ENCODE results near the gene TET3. TPM values are rescaled to one million over a fixed set of nuclear protein-coding genes. Genes with fewer than 3 reads are reported as not detected.

TET3 gene
- total and polyA plus RNA-seq, 9 of the 15 experiments (the other 6 are each of a cell fraction or from before 2014, with no cell fraction given): 0.35 to 16.3 (median 5.5) TPM

DNA sequence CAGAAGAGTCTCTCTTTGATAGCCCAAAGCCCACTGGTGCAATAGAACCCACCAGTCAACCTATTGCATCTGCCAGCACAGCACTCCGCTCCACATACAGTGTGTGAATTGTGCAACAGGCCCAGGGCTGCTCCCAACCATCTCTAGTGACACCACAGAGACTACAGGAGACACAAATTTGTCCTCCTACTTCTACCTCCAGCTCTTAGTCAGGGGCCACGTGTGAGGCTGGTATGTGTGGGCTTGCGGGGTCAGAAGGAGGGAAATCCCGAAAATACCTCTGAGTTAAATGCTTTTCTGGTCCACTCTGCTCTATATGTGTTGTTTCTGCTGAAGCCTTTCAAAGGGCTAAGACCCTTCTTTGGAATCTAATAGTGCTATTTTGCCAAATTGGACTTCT, 40.0 kb upstream of the TET3 start:
- Histone ChIP-seq H3K27me3 (ENCODE audit: control insufficient read depth in 2 of 2, insufficient read depth in 2 of 2, low read length in 2 of 2) (no peaks in the 10 kb centered on the region), H3K9ac (ENCODE audit: insufficient read depth in 1 of 2, low read depth in 2 of 2, low read length in 2 of 2) (no peak overlapping the region), H3K4me3 (no peak overlapping the region), H2AFZ (ENCODE audit: low read depth, low read length) (no peak overlapping the region), H3K27ac (ENCODE audit: extremely low read depth, low read depth, low read length) (no peak overlapping the region), H3K4me1 (replicated peaks in 1 of 2; ENCODE audit: control insufficient read depth in 2 of 2, insufficient read depth in 2 of 2, low read length in 2 of 2) (no peaks in the 10 kb centered on the region), H3K4me2 (ENCODE audit: insufficient read depth, low read length) (no peak overlapping the region), H3K36me3 (ENCODE audit: control insufficient read depth, insufficient read depth, low read length) (peaks cover 84% of the 10 kb centered on the region), H3K9me3 (replicated peaks; ENCODE audit: control insufficient read depth, insufficient read depth, low read depth, low read length) (no peaks in the 10 kb centered on the region), H4K20me1 (replicated peaks; ENCODE audit: control insufficient read depth, insufficient read depth, low read length) (no peaks in the 10 kb centered on the region), H3K9me1 (ENCODE audit: control insufficient read depth, insufficient read depth, low read length) (no peaks in the 10 kb centered on the region), H3K79me2 (ENCODE audit: control insufficient read depth, insufficient read depth, low read length) (peaks cover 53% of the 10 kb centered on the region)
- ATAC-seq (no peak), FAIRE-seq (no peak), DNase-seq (ENCODE audit: extremely low read depth in 1 of 4, low spot score in 3 of 4) (no peak)
- CTCF ChIA-PET (ENCODE audit: low intra/inter-chr PET ratio): no interaction called here
- TF ChIP-seq, protein P1, sequence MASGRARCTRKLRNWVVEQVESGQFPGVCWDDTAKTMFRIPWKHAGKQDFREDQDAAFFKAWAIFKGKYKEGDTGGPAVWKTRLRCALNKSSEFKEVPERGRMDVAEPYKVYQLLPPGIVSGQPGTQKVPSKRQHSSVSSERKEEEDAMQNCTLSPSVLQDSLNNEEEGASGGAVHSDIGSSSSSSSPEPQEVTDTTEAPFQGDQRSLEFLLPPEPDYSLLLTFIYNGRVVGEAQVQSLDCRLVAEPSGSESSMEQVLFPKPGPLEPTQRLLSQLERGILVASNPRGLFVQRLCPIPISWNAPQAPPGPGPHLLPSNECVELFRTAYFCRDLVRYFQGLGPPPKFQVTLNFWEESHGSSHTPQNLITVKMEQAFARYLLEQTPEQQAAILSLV (tag; IDR thresholded peaks at IDR 0.05): no peak
- TF ChIP-seq SLC30A9 (CRISPR knock-in tag; IDR thresholded peaks at IDR 0.05): no peak
- TF ChIP-seq MCM3 (IDR thresholded peaks at IDR 0.05): no peak
- no peak for TF ChIP-seq ZNF717 (CRISPR knock-in tag; IDR thresholded peaks at IDR 0.05)
- TF ChIP-seq KLF16 (IDR thresholded peaks at IDR 0.05): no peak
- TF ChIP-seq, protein P2, sequence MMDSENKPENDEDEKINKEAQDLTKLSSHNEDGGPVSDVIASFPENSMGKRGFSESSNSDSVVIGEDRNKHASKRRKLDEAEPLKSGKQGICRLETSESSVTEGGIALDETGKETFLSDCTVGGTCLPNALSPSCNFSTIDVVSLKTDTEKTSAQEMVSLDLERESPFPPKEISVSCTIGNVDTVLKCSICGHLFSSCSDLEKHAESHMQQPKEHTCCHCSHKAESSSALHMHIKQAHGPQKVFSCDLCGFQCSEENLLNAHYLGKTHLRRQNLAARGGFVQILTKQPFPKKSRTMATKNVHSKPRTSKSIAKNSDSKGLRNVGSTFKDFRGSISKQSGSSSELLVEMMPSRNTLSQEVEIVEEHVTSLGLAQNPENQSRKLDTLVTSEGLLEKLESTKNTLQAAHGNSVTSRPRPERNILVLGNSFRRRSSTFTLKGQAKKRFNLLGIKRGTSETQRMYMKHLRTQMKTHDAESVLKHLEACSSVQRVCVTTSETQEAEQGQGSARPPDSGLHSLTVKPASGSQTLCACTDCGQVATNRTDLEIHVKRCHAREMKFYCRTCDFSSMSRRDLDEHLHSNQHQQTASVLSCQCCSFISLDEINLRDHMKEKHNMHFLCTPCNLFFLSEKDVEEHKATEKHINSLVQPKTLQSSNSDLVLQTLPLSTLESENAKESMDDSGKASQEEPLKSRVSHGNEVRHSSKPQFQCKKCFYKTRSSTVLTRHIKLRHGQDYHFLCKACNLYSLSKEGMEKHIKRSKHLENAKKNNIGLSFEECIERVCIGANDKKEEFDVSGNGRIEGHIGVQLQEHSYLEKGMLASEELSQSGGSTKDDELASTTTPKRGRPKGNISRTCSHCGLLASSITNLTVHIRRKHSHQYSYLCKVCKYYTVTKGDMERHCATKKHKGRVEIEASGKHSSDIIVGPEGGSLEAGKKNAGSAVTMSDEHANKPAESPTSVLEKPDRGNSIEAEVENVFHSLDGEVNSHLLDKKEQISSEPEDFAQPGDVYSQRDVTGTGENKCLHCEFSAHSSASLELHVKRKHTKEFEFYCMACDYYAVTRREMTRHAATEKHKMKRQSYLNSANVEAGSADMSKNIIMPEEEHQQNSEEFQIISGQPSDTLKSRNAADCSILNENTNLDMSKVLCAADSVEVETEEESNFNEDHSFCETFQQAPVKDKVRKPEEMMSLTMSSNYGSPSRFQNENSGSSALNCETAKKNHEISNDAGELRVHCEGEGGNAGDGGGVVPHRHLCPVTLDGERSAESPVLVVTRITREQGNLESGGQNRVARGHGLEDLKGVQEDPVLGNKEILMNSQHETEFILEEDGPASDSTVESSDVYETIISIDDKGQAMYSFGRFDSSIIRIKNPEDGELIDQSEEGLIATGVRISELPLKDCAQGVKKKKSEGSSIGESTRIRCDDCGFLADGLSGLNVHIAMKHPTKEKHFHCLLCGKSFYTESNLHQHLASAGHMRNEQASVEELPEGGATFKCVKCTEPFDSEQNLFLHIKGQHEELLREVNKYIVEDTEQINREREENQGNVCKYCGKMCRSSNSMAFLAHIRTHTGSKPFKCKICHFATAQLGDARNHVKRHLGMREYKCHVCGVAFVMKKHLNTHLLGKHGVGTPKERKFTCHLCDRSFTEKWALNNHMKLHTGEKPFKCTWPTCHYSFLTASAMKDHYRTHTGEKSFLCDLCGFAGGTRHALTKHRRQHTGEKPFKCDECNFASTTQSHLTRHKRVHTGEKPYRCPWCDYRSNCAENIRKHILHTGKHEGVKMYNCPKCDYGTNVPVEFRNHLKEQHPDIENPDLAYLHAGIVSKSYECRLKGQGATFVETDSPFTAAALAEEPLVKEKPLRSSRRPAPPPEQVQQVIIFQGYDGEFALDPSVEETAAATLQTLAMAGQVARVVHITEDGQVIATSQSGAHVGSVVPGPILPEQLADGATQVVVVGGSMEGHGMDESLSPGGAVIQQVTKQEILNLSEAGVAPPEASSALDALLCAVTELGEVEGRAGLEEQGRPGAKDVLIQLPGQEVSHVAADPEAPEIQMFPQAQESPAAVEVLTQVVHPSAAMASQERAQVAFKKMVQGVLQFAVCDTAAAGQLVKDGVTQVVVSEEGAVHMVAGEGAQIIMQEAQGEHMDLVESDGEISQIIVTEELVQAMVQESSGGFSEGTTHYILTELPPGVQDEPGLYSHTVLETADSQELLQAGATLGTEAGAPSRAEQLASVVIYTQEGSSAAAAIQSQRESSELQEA (IDR thresholded peaks at IDR 0.05; ENCODE audit: low read depth): no peak
- no peak for TF ChIP-seq GATAD2A (IDR thresholded peaks at IDR 0.05)
- TF ChIP-seq, protein P3, sequence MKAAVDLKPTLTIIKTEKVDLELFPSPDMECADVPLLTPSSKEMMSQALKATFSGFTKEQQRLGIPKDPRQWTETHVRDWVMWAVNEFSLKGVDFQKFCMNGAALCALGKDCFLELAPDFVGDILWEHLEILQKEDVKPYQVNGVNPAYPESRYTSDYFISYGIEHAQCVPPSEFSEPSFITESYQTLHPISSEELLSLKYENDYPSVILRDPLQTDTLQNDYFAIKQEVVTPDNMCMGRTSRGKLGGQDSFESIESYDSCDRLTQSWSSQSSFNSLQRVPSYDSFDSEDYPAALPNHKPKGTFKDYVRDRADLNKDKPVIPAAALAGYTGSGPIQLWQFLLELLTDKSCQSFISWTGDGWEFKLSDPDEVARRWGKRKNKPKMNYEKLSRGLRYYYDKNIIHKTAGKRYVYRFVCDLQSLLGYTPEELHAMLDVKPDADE (conservative IDR thresholded peaks at IDR 0.05; ENCODE audit: control insufficient read depth, low read depth, low read length): no peak
- no peak for TF ChIP-seq HNRNPL (IDR thresholded peaks at IDR 0.05; ENCODE audit: low read depth, low read length)
- no peak for TF ChIP-seq TARDBP (IDR thresholded peaks at IDR 0.05)
- TF ChIP-seq ZNF133 (CRISPR knock-in tag; IDR thresholded peaks at IDR 0.05): no peak
- no peak for TF ChIP-seq POLR2AphosphoS5 (IDR thresholded peaks at IDR 0.05; ENCODE audit: control insufficient read depth, insufficient read depth, low read depth, low read length)
- no peak for TF ChIP-seq XRCC4 (IDR thresholded peaks at IDR 0.05; ENCODE audit: extremely low read depth, insufficient read depth, insufficient read length)
- no peak for TF ChIP-seq OTX1 (CRISPR knock-in tag; IDR thresholded peaks at IDR 0.05)
- no TSS peak for BruUV-seq (replicated peaks)
- POLR2A ChIA-PET: interaction anchor here (1.1 to 1.3 kb wide), 3 partner anchors 11 to 51 kb away, joined by 3 to 4 read pairs (median 4); no protein-coding TSS in a partner anchor
- in situ Hi-C loops (cut with MboI) (no loop called here), intact Hi-C loops (cut with micrococcal nuclease) (no loop called here)
- WGBS (ENCODE audit: insufficient coverage, low coverage, missing lambda C conversion rate): 92% methylated on average over 4 of the region's 4 CpGs

Data from K562 (cell line).